ENCODE data around the gene OR6B1.

- TF ChIP-seq EZH2 (IDR thresholded peaks at IDR 0.05; ENCODE audit: borderline replicate concordance, low read depth, low read length, severe bottlenecking) (no peak), POLR2A (IDR thresholded peaks at IDR 0.05; ENCODE audit: low read depth, low read length) (no peak), POLR2AphosphoS5 (IDR thresholded peaks at IDR 0.05; ENCODE audit: insufficient read depth, low read depth, low read length) (no peak), FOS (IDR thresholded peaks at IDR 0.05; ENCODE audit: borderline replicate concordance, insufficient read depth, low read length) (no peak), MYC (IDR thresholded peaks at IDR 0.05; ENCODE audit: low read depth, low read length) (no peak), MAX (IDR thresholded peaks at IDR 0.05; ENCODE audit: insufficient read depth, insufficient read length) (no peak), JUN (IDR thresholded peaks at IDR 0.05; ENCODE audit: borderline replicate concordance, insufficient read depth, insufficient read length, low read depth) (no peak)
- TF ChIP-seq, protein P1, sequence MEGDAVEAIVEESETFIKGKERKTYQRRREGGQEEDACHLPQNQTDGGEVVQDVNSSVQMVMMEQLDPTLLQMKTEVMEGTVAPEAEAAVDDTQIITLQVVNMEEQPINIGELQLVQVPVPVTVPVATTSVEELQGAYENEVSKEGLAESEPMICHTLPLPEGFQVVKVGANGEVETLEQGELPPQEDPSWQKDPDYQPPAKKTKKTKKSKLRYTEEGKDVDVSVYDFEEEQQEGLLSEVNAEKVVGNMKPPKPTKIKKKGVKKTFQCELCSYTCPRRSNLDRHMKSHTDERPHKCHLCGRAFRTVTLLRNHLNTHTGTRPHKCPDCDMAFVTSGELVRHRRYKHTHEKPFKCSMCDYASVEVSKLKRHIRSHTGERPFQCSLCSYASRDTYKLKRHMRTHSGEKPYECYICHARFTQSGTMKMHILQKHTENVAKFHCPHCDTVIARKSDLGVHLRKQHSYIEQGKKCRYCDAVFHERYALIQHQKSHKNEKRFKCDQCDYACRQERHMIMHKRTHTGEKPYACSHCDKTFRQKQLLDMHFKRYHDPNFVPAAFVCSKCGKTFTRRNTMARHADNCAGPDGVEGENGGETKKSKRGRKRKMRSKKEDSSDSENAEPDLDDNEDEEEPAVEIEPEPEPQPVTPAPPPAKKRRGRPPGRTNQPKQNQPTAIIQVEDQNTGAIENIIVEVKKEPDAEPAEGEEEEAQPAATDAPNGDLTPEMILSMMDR (IDR thresholded peaks at IDR 0.05; ENCODE audit: extremely low read depth in 1 of 2, insufficient read depth in 1 of 2, low read depth in 1 of 2, low read length in 2 of 2) = no peak
Observed at GRCh38 chr7:143979998-143980397, 20.1 kb upstream of the OR6B1 start.
